ENCODE data around the gene CRYZL1.

GRCh38 chr21:33543505-33544129, 97.9 kb downstream of the CRYZL1 start:
- no peak for TF ChIP-seq CTCF (IDR thresholded peaks at IDR 0.05)
- no peak for TF ChIP-seq POLR2A (IDR thresholded peaks at IDR 0.05)
